Activated naive CD4-positive, alpha-beta T cell treated with anti-CD3 and anti-CD28 coated beads, Interleukin-2, amount 50 U/mL, for 72 hours (primary cell): Measurements from ENCODE around the gene ADGRA1. TPM values are rescaled to one million over a fixed set of nuclear protein-coding genes. Genes with fewer than 3 reads are reported as not detected.

Experiments
- ATAC-seq, 2 donors: fragments of 150-1000 bp; cut with Tn5 transposase; 2 replicates each; pipeline ENCODE4 v1.10.0; 2021; ENCODE audit warnings: mild to moderate bottlenecking in 2 of 2, moderate library complexity in 2 of 2
- DNase-seq, 2 donors: peaks; one replicate each; pipeline ENCODE4 v3.0.0; 2021 to 2022; ENCODE audit warnings: low spot score in 2 of 2
- H3K27ac Mint-ChIP-seq, 2 donors: one replicate each; pipeline ENCODE4 v1.8.0; 2022; ENCODE audit warnings: mild to moderate bottlenecking in 2 of 2, mixed read lengths in 2 of 2
- H3K36me3 Mint-ChIP-seq, 2 donors: one replicate each; pipeline ENCODE4 v1.8.0; 2022; ENCODE audit warnings: mixed read lengths in 2 of 2
- H3K9me3 Mint-ChIP-seq, 2 donors: one replicate each; pipeline ENCODE4 v1.8.0; 2022; ENCODE audit warnings: mixed read lengths in 2 of 2
- total RNA-seq, 2 donors: library from RNA; stranded (reverse); gene quantifications; one replicate each; pipeline ENCODE4 v1.2.3, GENCODE V29; 2022

Gene ADGRA1, protein sequence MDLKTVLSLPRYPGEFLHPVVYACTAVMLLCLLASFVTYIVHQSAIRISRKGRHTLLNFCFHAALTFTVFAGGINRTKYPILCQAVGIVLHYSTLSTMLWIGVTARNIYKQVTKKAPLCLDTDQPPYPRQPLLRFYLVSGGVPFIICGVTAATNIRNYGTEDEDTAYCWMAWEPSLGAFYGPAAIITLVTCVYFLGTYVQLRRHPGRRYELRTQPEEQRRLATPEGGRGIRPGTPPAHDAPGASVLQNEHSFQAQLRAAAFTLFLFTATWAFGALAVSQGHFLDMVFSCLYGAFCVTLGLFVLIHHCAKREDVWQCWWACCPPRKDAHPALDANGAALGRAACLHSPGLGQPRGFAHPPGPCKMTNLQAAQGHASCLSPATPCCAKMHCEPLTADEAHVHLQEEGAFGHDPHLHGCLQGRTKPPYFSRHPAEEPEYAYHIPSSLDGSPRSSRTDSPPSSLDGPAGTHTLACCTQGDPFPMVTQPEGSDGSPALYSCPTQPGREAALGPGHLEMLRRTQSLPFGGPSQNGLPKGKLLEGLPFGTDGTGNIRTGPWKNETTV
- total RNA-seq = not detected

DNA sequence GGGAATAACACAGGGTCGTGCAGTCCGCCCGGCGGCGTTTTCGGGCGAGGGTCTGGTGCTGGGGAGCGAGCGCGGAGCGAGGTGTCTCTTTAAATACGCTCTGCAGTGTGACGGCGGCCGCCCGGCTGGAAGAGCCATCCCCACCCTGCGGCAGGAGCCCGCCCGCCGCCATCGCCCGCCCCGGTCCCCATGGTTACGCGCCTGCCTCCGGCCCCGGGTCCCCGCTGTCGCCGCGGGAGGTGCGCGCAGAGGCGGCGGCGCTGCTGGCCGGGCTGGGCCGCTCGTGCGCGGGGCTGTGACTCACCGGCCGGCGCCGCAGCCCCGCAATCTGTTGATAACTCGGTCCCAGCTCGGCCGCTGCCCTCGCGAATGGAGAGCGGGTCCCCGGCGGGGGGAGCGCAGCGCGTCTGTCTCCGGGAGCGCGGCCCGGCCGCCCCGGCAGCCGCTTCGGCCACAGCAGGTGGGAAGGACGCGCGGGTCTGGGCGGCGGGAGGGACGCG, at the start of gene ADGRA1:
TSS of gene ADGRA1 (plus strand) at position 246 of the 500 bp plus-strand sequence. CDS start 986 bp downstream, outside the sequence.
- ATAC-seq (peak in 1 of 2 donors; percentile 20), DNase-seq (no peak)
- H3K27ac Mint-ChIP-seq = no peak within 1 kb of the TSS
- H3K36me3 Mint-ChIP-seq = no peaks in the 10 kb centered on the region
- no peaks in the 10 kb centered on the region for H3K9me3 Mint-ChIP-seq

DNA sequence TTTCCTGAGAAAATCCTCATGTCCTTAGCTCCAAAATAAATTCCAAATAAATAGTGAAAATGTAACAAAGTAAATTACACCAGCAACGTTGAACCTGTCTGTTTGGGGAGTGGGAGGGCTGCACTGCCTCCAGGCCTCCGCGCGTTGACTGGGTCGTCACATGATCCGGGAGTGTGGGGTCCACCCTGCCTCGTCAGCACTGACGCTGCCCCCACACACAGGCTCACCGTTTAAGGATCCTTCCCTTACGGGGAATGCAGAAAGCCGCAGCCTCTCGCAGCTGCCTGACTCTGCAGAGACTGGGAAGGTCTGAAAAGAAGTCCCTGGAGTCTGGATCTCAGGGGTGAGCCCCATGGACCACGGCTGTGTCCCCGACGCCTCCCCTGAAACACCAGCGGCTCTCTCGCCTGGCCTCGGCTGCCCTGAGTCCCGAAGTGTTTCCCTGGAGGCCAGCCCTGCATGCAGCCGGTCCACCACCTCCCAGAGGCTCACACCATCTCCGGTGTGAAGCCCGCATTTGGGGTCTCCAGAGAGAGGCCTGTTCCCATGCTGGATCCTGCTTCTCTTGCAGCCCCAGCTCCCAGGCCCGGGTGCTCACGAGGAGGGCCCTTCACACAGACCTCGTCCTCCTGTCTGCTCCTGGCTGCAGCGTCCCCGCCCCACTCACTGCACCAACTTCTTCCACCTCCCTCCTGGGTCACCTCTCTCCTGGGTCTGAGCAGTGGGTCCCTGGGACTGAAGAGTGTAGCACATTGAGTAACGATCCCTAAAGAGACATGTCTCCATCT, 49.5 kb upstream of the ADGRA1 start:
- DNase-seq (no peak), ATAC-seq (no peak)
- Mint-ChIP-seq H3K36me3 (no peaks in the 10 kb centered on the region), H3K9me3 (no peaks in the 10 kb centered on the region), H3K27ac (no peak overlapping the region)

DNA sequence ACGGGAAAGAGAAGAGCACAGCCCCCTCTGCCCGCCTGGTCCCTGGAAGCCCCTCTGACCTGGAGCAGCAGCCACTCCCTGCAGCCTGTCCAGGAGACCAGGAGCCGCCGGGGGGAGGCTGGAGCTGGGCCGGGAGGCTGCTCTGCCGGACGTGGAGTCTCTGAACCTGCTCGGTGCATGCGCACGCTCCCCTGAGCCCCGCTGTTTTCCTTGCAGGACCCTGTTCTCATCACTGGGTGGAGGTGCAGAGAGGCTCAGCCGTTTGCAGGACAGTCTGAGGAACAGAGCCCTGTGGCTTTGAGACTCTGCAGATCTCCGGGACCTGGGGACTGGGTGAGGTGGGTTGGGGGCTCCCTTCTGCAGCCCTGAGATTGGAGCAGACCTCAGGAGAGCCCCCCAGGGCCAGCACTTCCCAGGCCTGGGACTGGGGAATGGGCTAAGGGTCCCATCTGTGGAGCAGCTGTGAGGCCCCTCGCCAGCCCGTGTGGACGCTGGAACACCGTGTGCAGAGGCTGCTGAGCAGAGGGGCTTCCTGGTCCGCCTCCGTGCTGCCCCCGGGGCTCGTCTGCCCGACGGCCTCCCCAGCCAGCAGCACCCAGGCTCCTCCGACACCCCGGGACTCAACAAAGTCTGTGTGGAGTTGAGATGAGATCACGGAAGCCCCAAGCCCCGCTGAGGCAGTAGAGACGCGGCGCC, 48.5 kb upstream of the ADGRA1 start:
- no peaks in the 10 kb centered on the region for H3K9me3 Mint-ChIP-seq
- no peak overlapping the region for H3K27ac Mint-ChIP-seq
- H3K36me3 Mint-ChIP-seq = no peaks in the 10 kb centered on the region
- no peak for ATAC-seq
- DNase-seq = no peak

DNA sequence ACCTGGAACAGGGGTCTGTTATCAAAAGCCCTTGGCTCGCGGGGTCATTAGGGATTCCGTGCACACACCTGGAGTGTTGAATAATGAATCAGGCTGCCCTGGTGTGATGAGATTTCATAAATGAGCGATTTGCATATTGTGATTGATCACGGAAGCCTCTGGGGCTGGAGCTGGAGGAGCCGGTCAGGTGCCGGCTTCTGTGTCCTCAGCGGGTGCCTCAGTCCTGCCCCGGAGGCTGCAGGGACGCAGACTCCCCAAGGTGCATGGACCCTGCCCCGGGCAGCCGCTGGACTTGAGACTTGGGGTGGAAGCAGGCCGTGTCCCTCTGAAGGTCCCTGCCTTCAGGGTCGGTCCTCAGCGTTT, 47.9 kb upstream of the ADGRA1 start:
- ATAC-seq = no peak
- no peaks in the 10 kb centered on the region for H3K36me3 Mint-ChIP-seq
- no peak for DNase-seq
- no peaks in the 10 kb centered on the region for H3K9me3 Mint-ChIP-seq
- no peak overlapping the region for H3K27ac Mint-ChIP-seq

DNA sequence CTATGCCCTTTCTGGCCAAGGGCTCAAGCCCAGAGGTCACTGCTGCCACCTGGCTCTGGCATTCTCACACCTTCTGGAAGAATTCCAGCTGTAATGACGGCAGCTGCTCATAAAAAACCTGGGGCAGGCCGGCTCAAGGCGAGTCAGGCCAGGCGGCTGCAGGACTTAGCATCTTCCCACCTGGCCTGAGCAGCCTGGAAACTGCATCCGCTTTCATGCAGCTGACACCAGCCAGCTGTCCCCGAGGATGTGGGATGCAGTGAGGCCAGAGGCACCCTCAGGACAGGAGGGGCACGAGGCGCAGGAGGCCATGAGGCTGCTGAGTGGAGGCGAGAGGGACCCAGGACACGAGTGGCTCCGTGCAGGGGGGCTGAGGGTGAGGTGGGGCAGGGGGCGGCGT, 47.5 kb upstream of the ADGRA1 start:
- Mint-ChIP-seq H3K36me3 (no peaks in the 10 kb centered on the region), H3K9me3 (no peaks in the 10 kb centered on the region), H3K27ac (no peak overlapping the region)
- ATAC-seq (no peak), DNase-seq (no peak)

DNA sequence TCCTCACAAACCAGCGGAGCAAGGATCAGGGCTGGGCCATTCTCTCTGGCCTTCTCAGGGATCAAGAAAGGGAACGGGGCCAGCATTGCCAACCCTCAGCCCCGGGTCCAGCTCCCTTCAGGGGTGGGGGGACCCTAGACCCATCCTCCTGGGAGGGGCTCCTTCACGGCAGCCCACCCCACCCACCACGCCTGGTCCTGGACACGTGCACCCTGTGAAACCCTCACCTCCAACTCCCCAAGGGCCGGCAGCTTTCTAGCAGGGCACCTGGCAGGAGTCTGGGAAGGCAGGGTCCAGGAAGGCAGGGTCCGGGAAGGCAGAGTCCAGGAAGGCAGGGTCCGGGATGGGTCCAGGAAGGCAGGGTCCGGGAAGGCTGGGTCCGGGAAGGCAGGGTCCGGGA, 46.6 kb upstream of the ADGRA1 start:
- Mint-ChIP-seq H3K27ac (no peak overlapping the region), H3K9me3 (no peaks in the 10 kb centered on the region), H3K36me3 (no peaks in the 10 kb centered on the region)
- no peak for ATAC-seq
- no peak for DNase-seq

DNA sequence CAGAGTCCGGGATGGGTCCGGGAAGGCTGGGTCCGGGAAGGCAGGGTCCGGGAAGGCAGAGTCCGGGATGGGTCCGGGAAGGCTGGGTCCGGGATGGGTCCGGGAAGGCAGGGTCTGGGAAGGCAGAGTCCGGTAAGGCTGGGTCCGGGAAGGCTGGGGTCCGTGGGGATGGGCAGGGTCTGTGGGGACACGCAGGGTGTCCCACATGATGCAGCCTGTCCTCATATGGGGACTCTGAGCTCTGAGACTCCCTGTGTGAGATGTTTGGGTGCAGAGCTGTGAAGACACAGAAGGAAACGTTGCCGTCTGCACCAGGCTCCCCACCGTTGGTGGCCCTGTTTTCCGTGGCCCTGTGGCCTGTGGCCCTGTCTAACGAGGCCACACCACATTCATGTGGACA, 45.7 kb upstream of the ADGRA1 start:
- no peak for DNase-seq

DNA sequence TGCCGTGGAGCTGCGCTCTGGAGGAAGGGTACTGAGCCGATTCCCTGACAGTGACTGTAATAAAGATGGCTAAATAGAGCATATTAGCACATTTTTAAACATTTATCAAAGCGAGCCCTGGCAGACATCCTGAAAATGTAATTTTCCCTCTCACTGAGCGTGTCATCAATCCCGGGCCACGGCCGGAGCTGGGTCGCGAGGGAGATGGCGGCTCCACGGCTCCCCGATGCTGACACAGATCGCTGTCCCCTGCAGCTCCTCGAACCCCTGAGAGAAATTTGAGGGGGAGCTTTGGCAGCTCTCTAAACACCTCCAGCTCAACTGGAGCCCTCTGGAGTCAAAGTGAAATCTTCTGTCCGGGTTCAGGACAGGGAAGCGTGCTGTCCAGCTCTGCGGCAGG, 44.9 kb upstream of the ADGRA1 start:
- H3K36me3 Mint-ChIP-seq = no peaks in the 10 kb centered on the region

More for the DNA sequence above, 45.7 kb upstream of the ADGRA1 start:
- H3K36me3 Mint-ChIP-seq = no peaks in the 10 kb centered on the region
- no peak for ATAC-seq
- no peaks in the 10 kb centered on the region for H3K9me3 Mint-ChIP-seq
- no peak overlapping the region for H3K27ac Mint-ChIP-seq

DNA sequence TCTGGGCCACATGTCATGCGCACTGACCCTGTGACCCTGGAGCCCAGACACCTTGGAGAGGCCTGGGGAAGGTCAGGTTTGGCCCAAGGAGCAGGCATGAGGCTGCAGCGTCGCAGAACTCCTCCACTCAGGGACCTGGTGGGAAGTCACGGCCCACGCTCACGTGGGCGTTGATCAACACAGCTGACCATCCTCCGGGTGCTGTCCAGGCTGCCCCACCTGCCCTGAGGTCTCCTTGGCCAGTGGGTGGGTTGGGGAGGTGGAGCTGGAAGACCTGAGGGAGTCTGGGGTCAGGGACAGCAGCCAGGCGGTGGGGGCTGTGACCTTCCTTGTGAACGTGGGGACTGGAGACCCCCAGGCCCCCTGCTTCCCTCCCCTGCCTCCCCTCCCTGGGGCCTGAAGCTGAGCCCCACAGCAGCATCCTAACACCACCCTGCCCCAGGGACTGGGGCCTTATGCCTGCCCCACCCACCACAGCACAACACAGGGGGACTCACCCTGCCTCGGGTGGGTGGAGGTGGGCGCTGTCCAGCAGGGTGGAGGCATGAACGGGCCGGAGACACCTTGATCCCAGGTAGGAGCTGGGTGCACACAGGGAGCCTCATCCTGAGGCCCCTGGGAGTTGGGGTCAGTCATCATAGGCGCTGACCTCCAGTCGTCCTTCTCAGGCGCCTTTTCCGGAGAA, 44.0 kb upstream of the ADGRA1 start:
- Mint-ChIP-seq H3K27ac (no peak overlapping the region), H3K36me3 (no peaks in the 10 kb centered on the region), H3K9me3 (no peaks in the 10 kb centered on the region)
- no peak for DNase-seq
- no peak for ATAC-seq

More for the DNA sequence above, 44.9 kb upstream of the ADGRA1 start:
- ATAC-seq (no peak), DNase-seq (no peak)
- Mint-ChIP-seq H3K27ac (no peak overlapping the region), H3K9me3 (no peaks in the 10 kb centered on the region)

DNA sequence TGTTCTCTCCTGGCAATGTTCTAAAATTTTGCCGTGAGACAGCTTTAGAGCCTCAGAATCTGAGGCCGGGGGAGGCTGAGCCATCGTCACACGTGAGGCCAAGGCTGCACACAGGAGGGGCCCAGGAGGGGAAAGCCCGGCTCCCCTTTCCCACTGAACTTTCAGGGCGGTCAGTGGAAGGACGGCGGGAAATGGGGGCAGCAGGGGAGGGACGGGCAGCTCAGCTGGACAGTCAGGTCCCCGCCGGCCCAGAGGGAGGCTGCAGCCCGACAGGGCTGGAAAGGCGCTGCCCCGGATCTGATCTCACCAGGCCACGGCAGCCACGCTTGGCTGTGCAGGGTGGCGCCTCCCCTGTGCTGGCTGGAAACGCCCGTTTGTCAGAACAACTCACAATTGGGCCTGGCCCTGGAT, 43.3 kb upstream of the ADGRA1 start:
- no peak for ATAC-seq
- H3K9me3 Mint-ChIP-seq = no peaks in the 10 kb centered on the region
- H3K27ac Mint-ChIP-seq = no peak overlapping the region

DNA sequence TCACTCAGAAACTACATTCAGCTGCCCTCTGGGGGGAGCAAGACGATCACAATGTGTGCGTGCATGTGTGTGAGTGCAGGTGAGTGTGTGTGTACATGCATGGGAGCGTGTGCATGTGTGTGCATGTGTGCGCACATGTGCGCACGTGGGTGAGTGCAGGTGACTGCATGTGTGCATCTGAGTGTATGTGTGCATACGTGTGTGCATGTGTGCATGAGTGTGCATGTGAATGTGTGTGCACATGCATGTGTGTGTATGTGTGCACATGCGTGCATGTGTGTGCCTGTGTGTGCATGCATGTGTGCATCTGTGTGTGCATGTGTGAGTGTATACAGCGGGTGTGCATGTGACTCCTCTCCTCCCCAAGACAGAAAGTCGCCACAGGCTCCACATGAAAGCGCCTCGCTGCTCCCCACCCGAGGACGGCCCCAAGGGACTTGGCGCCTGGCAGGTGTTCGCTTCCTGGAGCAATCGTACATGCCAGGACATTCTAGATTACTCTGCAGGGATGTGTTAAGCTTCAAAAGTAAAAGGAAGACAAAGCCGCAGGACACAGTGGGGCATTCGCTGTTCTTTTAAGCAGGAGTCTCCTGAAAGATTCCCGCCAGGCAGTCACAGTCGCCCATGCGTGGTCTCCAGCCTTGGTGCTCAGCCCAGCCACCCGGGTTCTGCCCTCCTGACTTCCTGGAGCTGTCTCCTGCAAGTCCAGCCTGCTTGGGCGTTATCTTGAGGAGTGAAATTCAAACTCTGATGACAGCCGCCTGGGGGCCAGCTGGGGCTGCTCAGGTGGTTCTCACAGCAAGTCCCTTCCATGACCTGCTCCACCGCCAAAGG, 42.0 kb upstream of the ADGRA1 start:
- no peaks in the 10 kb centered on the region for H3K9me3 Mint-ChIP-seq
- ATAC-seq (no peak), DNase-seq (no peak)
- no peaks in the 10 kb centered on the region for H3K36me3 Mint-ChIP-seq
- no peak overlapping the region for H3K27ac Mint-ChIP-seq

More for the DNA sequence above, 43.3 kb upstream of the ADGRA1 start:
- H3K36me3 Mint-ChIP-seq = no peaks in the 10 kb centered on the region
- DNase-seq = no peak

DNA sequence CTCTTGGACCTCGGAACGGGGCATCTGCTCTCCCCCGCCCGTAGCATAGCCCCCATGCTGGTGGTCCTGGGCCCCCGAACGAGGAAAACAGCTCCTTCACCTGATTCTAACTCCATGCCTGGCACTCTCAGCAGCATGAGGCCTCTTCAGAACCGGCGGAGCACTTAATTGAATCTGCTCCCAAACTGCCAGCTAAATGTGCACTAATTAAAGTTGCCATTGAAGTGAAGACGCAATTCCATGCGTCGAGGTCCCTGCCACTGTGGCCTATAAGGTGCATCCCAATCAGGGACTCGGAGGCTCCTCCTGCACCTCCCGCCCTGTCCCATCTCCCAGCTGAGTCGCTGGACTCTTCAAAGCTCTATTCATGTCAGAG, 41.3 kb upstream of the ADGRA1 start:
- DNase-seq = no peak
- H3K27ac Mint-ChIP-seq = no peak overlapping the region
- no peak for ATAC-seq
- no peaks in the 10 kb centered on the region for H3K9me3 Mint-ChIP-seq
- no peaks in the 10 kb centered on the region for H3K36me3 Mint-ChIP-seq

DNA sequence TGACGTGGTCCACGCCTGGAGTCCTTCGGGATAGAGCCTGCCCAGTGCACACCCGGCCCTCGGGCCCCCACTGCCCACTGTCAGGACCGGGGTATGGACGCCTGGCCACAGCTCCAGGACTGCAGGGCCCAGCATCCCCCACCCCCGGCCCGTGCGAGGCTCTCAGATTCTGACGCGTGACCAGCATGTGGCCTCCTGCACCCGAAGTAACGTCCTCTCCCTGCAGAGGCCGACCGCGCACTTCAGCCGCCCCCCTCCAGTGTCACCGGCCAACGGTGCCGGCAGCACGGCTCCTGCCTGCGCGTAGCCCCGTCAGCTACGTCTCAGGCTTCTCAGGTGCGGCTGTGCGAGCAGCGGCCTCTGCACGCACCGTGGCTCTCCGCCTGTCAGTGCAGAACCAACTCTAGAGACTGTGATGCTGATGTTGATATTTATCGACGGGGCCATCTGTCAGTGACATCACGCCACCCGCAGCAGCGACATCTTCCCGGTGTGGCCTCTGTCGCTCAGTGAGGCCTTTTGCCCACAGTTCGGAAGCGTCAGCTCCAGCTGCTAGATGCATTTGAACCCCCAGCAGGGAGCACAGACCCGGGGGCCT, 40.1 kb upstream of the ADGRA1 start:
- no peaks in the 10 kb centered on the region for H3K36me3 Mint-ChIP-seq
- H3K9me3 Mint-ChIP-seq = no peaks in the 10 kb centered on the region

DNA sequence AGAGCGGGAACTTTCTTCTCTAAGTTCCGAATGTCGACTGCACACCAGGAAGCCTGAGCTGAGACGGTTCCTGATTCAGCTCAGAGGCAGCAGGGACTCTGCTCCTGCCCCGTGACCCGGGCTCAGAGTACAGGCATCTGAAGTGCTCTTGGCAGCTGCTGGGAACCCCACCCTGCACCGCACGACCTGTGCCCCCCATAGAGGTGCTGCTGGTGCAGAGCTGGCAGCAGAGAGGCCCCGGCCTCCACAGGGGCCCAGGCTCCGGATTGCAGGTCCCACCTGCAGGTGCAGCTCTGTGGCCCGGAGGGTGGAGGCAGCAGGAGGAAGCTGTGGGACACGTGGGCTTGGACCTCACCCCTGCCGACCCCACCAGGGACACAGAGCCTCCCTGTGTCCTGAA, 39.5 kb upstream of the ADGRA1 start:
- no peaks in the 10 kb centered on the region for H3K36me3 Mint-ChIP-seq
- no peak for ATAC-seq
- no peaks in the 10 kb centered on the region for H3K9me3 Mint-ChIP-seq
- H3K27ac Mint-ChIP-seq = no peak overlapping the region
- DNase-seq = no peak

More for the DNA sequence above, 40.1 kb upstream of the ADGRA1 start:
- H3K27ac Mint-ChIP-seq = peak overlapping the region in 1 of 2 donors; percentile 50
- DNase-seq = no peak
- no peak for ATAC-seq

DNA sequence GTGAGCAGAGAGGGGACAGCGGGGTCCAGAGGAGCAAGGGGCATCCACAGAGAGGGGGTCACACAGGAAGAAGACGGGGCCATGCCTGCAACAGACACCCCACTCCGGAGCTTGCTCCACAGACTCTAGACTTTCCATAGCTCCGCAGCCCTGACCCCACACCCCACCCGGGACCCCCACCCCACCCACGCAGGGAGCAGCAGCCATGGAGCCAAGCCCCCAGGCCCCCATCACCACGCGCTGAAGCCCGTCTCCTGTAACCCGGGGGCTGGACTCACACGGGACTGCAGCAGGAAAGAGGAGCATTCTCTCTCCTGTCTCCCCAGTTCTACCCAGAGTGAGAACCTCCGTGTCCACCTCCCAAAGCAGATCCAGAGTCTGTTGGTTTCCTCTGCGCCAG, 38.8 kb upstream of the ADGRA1 start:
- Mint-ChIP-seq H3K9me3 (no peaks in the 10 kb centered on the region), H3K36me3 (no peaks in the 10 kb centered on the region), H3K27ac (no peak overlapping the region)
- DNase-seq = no peak
- no peak for ATAC-seq
